ENCODE measurements around the gene P2RX6.

Gene P2RX6

GRCh38 chr22:21016644-21017420, 1.9 kb downstream of the P2RX6 start:
- Histone ChIP-seq H3K9me3 (ENCODE audit: control insufficient read depth in 2 of 2, low read length in 2 of 2) (no peaks in the 10 kb centered on the region), H3K27me3 (ENCODE audit: control insufficient read depth in 2 of 2, insufficient read depth in 2 of 2, low read length in 2 of 2) (no peaks in the 10 kb centered on the region), H3K4me3 (ENCODE audit: low read length in 2 of 2) (no peak overlapping the region), H3K4me1 (ENCODE audit: control insufficient read depth in 2 of 2, insufficient read depth in 2 of 2, low read length in 2 of 2) (peaks cover 18 to 19% of the 10 kb centered on the region in 2 donors), H3K36me3 (ENCODE audit: control insufficient read depth in 2 of 2, insufficient read depth in 2 of 2, low read length in 2 of 2) (no peaks in the 10 kb centered on the region), H3K27ac (ENCODE audit: low read depth in 2 of 2, low read length in 2 of 2) (no peak overlapping the region), H3K9ac (ENCODE audit: low read depth in 1 of 2, low read length in 2 of 2) (no peak overlapping the region)

- Histone ChIP-seq H3K9me3 (ENCODE audit: control insufficient read depth in 2 of 2, low read length in 2 of 2) (no peaks in the 10 kb centered on the region), H3K4me3 (ENCODE audit: low read length in 2 of 2) (no peak overlapping the region), H3K4me1 (ENCODE audit: control insufficient read depth in 2 of 2, insufficient read depth in 2 of 2, low read length in 2 of 2) (peaks cover 18 to 19% of the 10 kb centered on the region in 2 donors), H3K36me3 (ENCODE audit: control insufficient read depth in 2 of 2, insufficient read depth in 2 of 2, low read length in 2 of 2) (no peaks in the 10 kb centered on the region), H3K27me3 (ENCODE audit: control insufficient read depth in 2 of 2, insufficient read depth in 2 of 2, low read length in 2 of 2) (no peaks in the 10 kb centered on the region), H3K27ac (ENCODE audit: low read depth in 2 of 2, low read length in 2 of 2) (no peak overlapping the region), H3K9ac (ENCODE audit: low read depth in 1 of 2, low read length in 2 of 2) (no peak overlapping the region)
These were observed 3.3 kb downstream of the P2RX6 start for GRCh38 chr22:21018314-21018713.

- H3K36me3 ChIP-seq (ENCODE audit: control insufficient read depth in 2 of 2, insufficient read depth in 2 of 2, low read length in 2 of 2), result no peaks in the 10 kb centered on the region
- no peaks in the 10 kb centered on the region for H3K9me3 ChIP-seq (ENCODE audit: control insufficient read depth in 2 of 2, low read length in 2 of 2)
- H3K4me3 ChIP-seq (ENCODE audit: low read length in 2 of 2), result no peak overlapping the region
- no peak overlapping the region for H3K9ac ChIP-seq (ENCODE audit: low read depth in 1 of 2, low read length in 2 of 2)
- H3K4me1 ChIP-seq (ENCODE audit: control insufficient read depth in 2 of 2, insufficient read depth in 2 of 2, low read length in 2 of 2), result peaks cover 0 to 5% of the 10 kb centered on the region in 2 donors
- H3K27me3 ChIP-seq (ENCODE audit: control insufficient read depth in 2 of 2, insufficient read depth in 2 of 2, low read length in 2 of 2), result no peaks in the 10 kb centered on the region
- H3K27ac ChIP-seq (ENCODE audit: low read depth in 2 of 2, low read length in 2 of 2), result no peak overlapping the region
These were observed 6.0 kb downstream of the P2RX6 start for GRCh38 chr22:21020802-21021429.

GRCh38 chr22:21022507-21022906, 7.5 kb downstream of the P2RX6 start:
- H3K9me3 ChIP-seq (ENCODE audit: control insufficient read depth in 2 of 2, low read length in 2 of 2), result no peaks in the 10 kb centered on the region
- no peaks in the 10 kb centered on the region for H3K27me3 ChIP-seq (ENCODE audit: control insufficient read depth in 2 of 2, insufficient read depth in 2 of 2, low read length in 2 of 2)
- no peaks in the 10 kb centered on the region for H3K4me1 ChIP-seq (ENCODE audit: control insufficient read depth in 2 of 2, insufficient read depth in 2 of 2, low read length in 2 of 2)
- no peak overlapping the region for H3K27ac ChIP-seq (ENCODE audit: low read depth in 2 of 2, low read length in 2 of 2)
- H3K9ac ChIP-seq (ENCODE audit: low read depth in 1 of 2, low read length in 2 of 2), result no peak overlapping the region
- no peaks in the 10 kb centered on the region for H3K36me3 ChIP-seq (ENCODE audit: control insufficient read depth in 2 of 2, insufficient read depth in 2 of 2, low read length in 2 of 2)
- no peak overlapping the region for H3K4me3 ChIP-seq (ENCODE audit: low read length in 2 of 2)

- no peak overlapping the region for H3K27ac ChIP-seq (ENCODE audit: low read depth in 2 of 2, low read length in 2 of 2)
- no peak overlapping the region for H3K4me3 ChIP-seq (ENCODE audit: low read length in 2 of 2)
- H3K4me1 ChIP-seq (ENCODE audit: control insufficient read depth in 2 of 2, insufficient read depth in 2 of 2, low read length in 2 of 2), result no peaks in the 10 kb centered on the region
- no peaks in the 10 kb centered on the region for H3K27me3 ChIP-seq (ENCODE audit: control insufficient read depth in 2 of 2, insufficient read depth in 2 of 2, low read length in 2 of 2)
- H3K9ac ChIP-seq (ENCODE audit: low read depth in 1 of 2, low read length in 2 of 2), result no peak overlapping the region
- H3K9me3 ChIP-seq (ENCODE audit: control insufficient read depth in 2 of 2, low read length in 2 of 2), result no peaks in the 10 kb centered on the region
- H3K36me3 ChIP-seq (ENCODE audit: control insufficient read depth in 2 of 2, insufficient read depth in 2 of 2, low read length in 2 of 2), result no peaks in the 10 kb centered on the region
These were observed 8.1 kb downstream of the P2RX6 start for GRCh38 chr22:21022955-21023614.

- H3K36me3 ChIP-seq (ENCODE audit: control insufficient read depth in 2 of 2, insufficient read depth in 2 of 2, low read length in 2 of 2), result no peaks in the 10 kb centered on the region
These were observed 10.3 kb downstream of the P2RX6 start for GRCh38 chr22:21025266-21025665.

GRCh38 chr22:21025763-21026755, 11.1 kb downstream of the P2RX6 start:
- no peaks in the 10 kb centered on the region for H3K4me1 ChIP-seq (ENCODE audit: control insufficient read depth in 2 of 2, insufficient read depth in 2 of 2, low read length in 2 of 2)
- H3K9me3 ChIP-seq (ENCODE audit: control insufficient read depth in 2 of 2, low read length in 2 of 2), result no peaks in the 10 kb centered on the region
- no peaks in the 10 kb centered on the region for H3K27me3 ChIP-seq (ENCODE audit: control insufficient read depth in 2 of 2, insufficient read depth in 2 of 2, low read length in 2 of 2)
- H3K27ac ChIP-seq (ENCODE audit: low read depth in 2 of 2, low read length in 2 of 2), result no peak overlapping the region
- no peak overlapping the region for H3K9ac ChIP-seq (ENCODE audit: low read depth in 1 of 2, low read length in 2 of 2)
- H3K4me3 ChIP-seq (ENCODE audit: low read length in 2 of 2), result no peak overlapping the region
- no peaks in the 10 kb centered on the region for H3K36me3 ChIP-seq (ENCODE audit: control insufficient read depth in 2 of 2, insufficient read depth in 2 of 2, low read length in 2 of 2)

More at GRCh38 chr22:21025266-21025665, 10.3 kb downstream of the P2RX6 start:
- no peak overlapping the region for H3K9ac ChIP-seq (ENCODE audit: low read depth in 1 of 2, low read length in 2 of 2)
- no peaks in the 10 kb centered on the region for H3K4me1 ChIP-seq (ENCODE audit: control insufficient read depth in 2 of 2, insufficient read depth in 2 of 2, low read length in 2 of 2)
- H3K27me3 ChIP-seq (ENCODE audit: control insufficient read depth in 2 of 2, insufficient read depth in 2 of 2, low read length in 2 of 2), result no peaks in the 10 kb centered on the region
- H3K27ac ChIP-seq (ENCODE audit: low read depth in 2 of 2, low read length in 2 of 2), result no peak overlapping the region
- no peaks in the 10 kb centered on the region for H3K9me3 ChIP-seq (ENCODE audit: control insufficient read depth in 2 of 2, low read length in 2 of 2)
- no peak overlapping the region for H3K4me3 ChIP-seq (ENCODE audit: low read length in 2 of 2)

GRCh38 chr22:21026783-21027692, 12.1 kb downstream of the P2RX6 start:
- Histone ChIP-seq H3K9me3 (ENCODE audit: control insufficient read depth in 2 of 2, low read length in 2 of 2) (no peaks in the 10 kb centered on the region), H3K4me1 (ENCODE audit: control insufficient read depth in 2 of 2, insufficient read depth in 2 of 2, low read length in 2 of 2) (peaks cover 0 to 4% of the 10 kb centered on the region in 2 donors), H3K36me3 (ENCODE audit: control insufficient read depth in 2 of 2, insufficient read depth in 2 of 2, low read length in 2 of 2) (no peaks in the 10 kb centered on the region), H3K27me3 (ENCODE audit: control insufficient read depth in 2 of 2, insufficient read depth in 2 of 2, low read length in 2 of 2) (peaks cover 3 to 5% of the 10 kb centered on the region in 2 donors), H3K9ac (ENCODE audit: low read depth in 1 of 2, low read length in 2 of 2) (no peak overlapping the region), H3K27ac (ENCODE audit: low read depth in 2 of 2, low read length in 2 of 2) (no peak overlapping the region), H3K4me3 (ENCODE audit: low read length in 2 of 2) (no peak overlapping the region)

Measured in mucosa of rectum (tissue), 2 donors.